T47D (cell line): ENCODE data around the gene COMMD1.
A peak's percentile ranks its signal among the peaks of the same experiment; 100 is the strongest.
"Not testable (repeated sequence)": the region's sequence is repeated elsewhere in the genome, so short reads cannot be mapped to it uniquely, and the experiment has no call there.

Experiments used
- DNase-seq, 2 experiments: peaks; one replicate each; pipeline versions ENCODE4 v3.0.0 to v3.0.0-alpha.2; 2011 to 2012; ENCODE audit warnings: low read depth in 1 of 2, low spot score in 1 of 2
- JUND ChIP-seq: IDR thresholded peaks from 2 replicates; pipeline ENCODE4 v1.6.1; 2012; ENCODE audit warnings: low read depth
- in situ Hi-C: cut with HindIII; loops from 2 replicates; pipeline ENCODE4 v1.10.0; 2016; ENCODE audit warnings: low sequenced_read_pairs, low pct_unique_long_range_greater_than_20kb

Gene COMMD1

DNA sequence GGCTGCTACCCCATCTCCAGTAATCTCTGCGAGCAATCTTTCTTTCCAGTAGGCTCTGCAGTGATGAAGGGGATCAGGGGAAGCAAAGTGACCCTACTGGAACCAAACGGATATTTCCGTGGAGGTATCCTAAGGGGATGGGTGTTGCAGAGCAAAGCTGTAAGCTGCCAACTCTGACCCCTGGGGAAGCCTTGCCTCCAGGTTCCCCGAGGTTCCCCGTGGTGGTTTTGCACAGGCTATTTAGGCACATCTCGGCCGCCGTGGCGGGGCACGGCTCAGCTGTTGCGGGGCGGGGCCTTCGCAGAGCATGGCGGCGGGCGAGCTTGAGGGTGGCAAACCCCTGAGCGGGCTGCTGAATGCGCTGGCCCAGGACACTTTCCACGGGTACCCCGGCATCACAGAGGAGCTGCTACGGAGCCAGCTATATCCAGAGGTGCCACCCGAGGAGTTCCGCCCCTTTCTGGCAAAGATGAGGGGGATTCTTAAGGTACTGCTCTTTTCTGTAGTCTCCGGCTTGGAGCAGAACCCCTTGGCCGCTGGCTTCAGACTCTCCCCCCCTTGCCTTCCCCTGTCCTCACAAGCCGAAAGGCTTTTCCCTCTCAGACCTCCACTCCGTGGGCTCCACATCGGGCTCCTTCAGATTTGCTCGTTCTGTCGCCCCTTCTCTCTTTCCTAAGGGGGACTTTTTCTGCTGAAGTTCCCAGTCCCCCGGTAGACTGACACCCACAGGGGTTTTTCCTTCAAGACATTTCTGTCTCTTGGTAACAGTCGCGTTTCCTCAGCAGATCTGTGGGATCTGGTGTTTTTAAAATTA lies at the start of gene COMMD1:
Gene COMMD1, plus strand, starts transcription at position 303 of the 814 bp plus-strand sequence. Its CDS starts 5 bp downstream, at position 308.
- DNase-seq, result peak; percentile 13 to 71
- TF ChIP-seq JUND, result no peak
- in situ Hi-C loops, result no loop called here

DNA sequence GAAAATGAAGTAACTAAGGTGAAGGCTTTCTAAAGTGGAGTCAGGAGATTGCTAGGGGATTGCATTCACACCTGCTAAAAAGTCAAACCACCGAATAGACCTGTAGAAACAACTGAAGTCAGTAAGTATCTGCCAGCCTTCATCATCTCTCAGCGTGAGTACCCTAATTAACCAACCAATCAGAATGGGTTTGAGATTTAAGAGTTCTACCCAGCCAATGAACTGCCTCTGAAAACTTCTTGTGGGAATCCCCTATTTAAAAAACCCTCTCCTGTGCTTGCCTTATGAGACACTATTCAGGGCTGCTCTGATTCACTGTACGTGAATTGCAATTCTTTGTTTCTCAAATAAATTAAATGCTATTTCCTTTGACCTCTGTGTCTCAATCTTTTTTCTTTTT lies 48.2 kb upstream of the COMMD1 start:
- no peak for DNase-seq
- in situ Hi-C loops, result no loop called here

DNA sequence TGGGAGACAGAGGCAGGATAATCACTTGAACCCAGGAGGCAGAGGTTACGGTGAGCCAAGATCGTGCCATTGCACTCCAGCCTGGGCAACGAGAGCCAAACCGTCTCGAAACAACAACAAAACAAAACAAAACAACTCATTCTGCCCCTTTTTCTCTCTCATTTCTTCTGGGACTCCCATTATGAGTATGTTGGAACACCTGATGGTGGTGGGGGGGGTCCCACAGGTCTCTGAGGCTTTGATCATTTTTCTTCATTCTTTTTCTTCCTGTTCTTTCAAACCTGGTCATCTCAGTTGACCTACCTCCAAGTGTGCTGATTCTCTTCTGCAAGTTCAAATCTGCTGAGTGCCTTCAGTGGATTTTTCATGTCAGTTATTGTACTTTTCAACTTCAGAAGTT lies 43.4 kb upstream of the COMMD1 start:
- TF ChIP-seq JUND, result no peak
- in situ Hi-C loops, result no loop called here
- DNase-seq, result no peak

More for the DNA sequence above, 48.2 kb upstream of the COMMD1 start:
- TF ChIP-seq JUND, result no peak

DNA sequence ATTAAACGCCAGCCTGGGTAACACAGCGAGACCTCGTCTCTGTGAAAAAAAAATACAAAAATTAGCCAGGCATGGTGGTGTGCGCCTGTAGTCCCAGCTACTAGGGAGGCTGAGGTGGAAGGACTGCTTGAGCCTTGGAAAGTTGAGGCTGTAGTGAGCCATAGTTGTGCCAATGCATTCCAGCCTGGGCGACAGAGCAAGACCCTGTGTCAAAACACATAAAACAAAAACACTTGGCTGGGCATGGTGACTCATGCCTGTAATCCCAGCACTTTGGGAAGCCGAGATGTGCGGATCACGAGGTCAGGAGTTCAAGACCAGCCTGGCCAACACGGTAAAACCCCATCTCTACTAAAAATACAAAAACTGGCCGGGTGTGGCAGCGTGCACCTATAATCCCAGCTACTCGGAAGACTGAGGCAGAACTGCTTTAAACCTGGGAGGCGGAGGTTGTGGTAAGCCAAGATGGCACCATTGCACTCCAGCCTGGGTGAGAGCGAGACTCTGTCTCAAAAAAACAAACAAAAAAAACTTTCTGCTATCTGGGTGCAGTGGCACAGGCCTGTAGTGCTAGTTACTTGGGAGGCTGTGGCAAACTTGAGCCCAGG lies 38.9 kb upstream of the COMMD1 start:
- in situ Hi-C loops, DNase-seq: not testable (repeated sequence)

DNA sequence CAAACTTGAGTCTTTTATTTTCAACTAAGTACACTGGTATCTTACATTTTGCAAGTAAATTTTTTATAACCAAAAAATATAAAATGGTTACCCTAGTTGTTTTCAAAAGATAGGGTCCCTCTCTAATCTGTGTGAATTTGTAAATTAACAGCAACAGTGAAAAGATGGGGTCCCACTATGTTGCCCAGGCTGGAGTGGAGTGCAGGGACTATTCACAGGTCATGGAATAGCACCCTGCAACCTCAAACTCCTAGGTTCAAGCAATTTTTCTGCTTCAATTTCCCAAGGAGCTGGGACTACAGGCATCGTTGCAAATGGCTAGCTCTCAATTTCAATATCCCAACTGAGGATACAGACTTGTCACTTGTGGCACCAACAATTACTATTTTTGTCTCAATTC lies 29.1 kb upstream of the COMMD1 start:
- in situ Hi-C loops, result no loop called here
- no peak for DNase-seq
- TF ChIP-seq JUND, result no peak

DNA sequence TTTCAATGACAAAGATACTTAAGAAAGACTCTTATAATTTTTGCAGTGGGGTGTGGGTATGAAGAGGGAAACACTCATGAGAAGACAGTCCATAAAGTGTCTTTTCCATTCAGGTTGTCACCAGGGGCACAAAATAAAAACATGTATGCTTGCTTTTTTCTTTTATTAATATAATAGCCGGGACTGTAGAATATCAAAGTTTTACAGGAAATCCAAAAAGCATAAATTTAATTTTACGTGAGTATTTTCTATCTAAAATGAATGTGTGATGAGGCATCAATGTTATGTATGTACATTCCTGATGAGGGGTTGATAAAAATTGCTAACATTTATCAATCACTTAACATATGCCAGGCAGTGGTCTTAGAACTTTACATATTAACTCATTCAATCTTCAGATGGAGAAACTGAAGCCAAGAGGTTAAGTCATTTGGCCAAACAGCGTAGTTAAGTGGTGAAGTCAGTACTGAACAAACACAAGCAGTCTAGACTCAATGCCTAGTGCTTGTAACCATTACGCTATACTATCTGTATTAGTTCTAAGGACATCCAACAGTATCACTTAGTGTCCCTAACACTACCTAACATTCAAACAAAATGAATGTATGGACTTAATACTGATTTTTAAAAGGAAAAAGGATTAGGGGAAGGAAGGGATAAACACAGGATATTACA lies 27.8 kb upstream of the COMMD1 start:
- in situ Hi-C loops, result no loop called here
- no peak for DNase-seq
- no peak for TF ChIP-seq JUND

DNA sequence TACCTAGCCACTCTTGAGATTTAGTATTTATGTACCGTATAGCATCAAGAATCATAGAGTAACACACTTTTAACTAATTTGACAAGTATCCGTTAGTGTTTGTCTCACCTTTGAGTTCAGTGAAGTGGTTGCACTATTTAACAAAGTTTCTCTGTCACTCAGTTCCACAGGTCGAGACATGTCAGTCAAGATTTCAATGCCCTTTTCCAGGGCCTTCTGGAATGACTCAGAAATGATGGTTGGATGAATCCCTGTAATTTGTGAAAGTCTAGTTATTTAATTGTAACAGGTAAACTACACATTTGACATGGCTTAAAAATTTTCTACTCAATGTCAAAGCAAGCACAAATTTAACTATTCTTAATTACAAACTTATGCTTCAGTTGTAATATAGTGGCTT lies 26.7 kb upstream of the COMMD1 start:
- TF ChIP-seq JUND, result no peak
- no peak for DNase-seq
- in situ Hi-C loops, result no loop called here

DNA sequence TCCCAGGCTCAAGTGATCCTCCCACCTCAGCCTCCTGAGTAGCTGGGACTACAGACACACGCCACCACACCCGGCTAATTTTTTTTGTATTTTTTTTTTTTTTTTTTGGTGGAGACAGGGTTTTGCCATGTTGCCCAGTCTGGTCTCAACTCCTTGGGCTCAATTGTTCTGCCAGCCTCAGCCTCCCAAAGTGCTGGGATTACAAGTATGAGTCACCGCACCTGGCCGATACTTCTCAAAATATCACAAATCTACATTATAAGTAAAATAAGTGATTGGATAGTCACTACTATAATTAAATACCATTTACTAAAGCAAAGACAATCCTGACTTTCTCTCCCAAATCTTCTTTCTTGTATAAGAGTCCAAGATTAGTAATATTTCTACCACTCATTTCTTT lies 26.1 kb upstream of the COMMD1 start:
- DNase-seq, in situ Hi-C loops: not testable (repeated sequence)

DNA sequence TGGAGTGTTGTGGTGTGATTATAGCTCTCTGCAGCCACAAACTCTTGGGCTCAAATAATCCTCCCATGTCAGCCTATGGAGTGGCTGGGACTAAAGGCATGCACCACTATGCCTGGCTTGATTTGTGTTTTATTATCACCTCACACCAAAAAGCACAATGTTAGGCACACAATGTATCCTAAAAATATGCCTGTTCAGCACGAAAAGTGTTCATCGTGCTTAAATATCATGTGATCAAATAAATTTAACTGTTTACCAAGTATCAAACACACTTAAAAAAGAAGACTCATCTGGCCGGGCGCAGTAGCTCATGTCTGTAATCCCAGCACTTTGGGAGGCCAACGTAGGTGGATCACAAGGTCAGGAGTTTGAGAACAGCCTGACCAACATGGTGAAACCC lies 22.6 kb upstream of the COMMD1 start:
- TF ChIP-seq JUND, result no peak
- in situ Hi-C loops, result no loop called here

DNA sequence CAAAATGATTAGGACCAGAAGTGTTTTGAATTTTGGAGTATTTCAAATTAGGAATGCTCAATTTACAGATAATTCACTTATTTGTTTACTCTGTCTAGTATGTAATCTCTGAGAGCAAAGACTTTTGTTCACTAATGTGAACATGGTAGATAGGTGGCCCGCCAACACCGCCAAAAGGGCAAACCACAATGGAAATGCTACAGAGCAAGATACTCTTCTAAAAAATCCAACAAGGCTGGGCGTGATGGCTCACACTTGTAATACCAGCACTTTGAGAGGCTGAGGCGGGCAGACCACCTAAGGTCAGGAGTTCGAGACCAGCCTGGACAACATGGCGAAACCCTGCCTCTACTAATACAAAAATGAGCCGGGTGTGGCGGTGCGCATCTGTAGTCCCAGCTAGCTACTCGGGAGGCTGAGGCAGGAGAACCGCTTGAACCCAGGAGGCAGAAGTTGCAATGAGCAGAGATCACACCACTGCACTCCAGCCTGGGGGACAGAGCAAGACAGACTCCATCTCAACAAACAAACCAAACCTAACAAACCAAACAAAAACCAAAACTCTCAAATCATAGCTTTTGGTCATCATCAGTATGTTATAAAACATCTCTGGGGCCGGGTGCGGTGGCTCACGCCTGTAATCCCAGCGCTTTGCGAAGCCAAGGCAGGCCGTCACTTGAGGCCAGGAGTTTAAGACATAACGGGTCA lies 19.4 kb upstream of the COMMD1 start:
- in situ Hi-C loops, result no loop called here
- no peak for DNase-seq
- no peak for TF ChIP-seq JUND

More for the DNA sequence above, 22.6 kb upstream of the COMMD1 start:
- no peak for DNase-seq

DNA sequence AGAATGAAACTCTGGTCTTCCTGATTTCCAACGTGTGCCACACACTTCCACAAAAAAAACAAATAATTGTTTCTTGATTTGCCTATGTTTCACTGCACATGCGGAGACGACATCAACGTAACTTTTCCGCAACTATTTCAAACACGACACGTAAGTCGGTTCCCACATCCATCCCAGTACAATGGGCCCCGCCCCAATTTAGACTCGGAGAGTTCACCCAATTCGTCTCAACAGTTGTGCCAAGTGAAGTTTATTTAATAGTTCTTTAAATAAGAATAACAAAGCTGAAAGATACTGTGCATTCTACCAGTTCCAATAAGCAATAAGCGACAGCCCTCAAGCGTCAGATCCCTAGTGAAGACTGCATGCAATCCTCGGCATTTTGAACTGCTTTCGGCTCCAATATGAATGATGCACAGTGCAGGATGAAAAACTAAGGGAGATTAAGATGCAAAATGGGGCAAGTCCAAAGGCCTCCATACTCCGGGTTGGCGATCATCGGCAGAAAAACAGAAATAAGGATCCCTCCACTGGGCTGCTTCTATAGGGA lies 17.7 kb upstream of the COMMD1 start:
- in situ Hi-C loops, result no loop called here
- no peak for TF ChIP-seq JUND
- peak in 1 of 2 experiments; percentile 7 for DNase-seq

DNA sequence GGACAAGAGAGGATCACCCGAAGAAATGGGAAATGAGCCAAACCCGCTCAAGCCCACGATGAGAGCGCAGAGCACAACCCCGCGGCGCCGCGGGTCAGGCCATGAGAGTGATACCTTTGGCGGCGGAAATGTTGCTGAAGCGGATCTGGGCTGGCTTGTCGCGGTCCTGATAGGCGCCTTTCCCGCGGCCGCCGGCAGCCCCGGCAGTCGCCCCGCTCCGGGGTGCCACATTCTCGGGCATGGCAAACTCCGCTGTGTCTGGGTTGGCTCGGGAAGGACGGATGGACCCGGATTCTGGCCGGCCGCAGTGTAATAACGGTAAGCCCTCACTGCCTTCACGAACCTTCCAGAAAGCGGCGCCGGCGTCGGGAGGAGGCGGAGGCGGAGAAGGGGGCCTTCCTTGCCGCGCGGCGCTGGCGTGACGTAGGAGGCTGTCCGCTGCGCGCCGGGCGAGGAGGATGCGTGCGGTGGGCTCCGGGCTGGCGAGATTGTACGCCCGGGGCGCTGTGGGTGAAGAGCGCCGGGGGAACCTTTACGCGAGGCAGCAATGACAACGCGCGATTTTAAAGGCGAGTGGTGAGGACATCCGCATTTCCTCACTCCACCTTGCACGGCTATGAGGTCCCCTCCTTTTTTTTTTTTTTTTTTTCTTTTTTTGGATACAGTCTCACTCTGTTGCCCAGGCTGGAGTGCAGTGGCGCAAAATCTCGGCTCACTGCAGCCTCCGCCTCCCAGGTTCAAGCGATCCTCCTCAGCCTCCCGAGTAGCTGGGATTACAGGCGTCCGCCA lies 17.0 kb upstream of the COMMD1 start, which contains the start of gene CCT4:
Gene CCT4, minus strand, starts transcription at position 390 of the 789 bp plus-strand sequence. Its CDS starts 149 bp downstream, at position 241.
- DNase-seq, result peak; percentile 44 to 84
- in situ Hi-C loops, result no loop called here
- no peak for TF ChIP-seq JUND
